Measurements from ENCODE around the gene MUC6.
"Not testable (repeated sequence)": the region's sequence is repeated elsewhere in the genome, so short reads cannot be mapped to it uniquely, and the experiment has no call there.

Gene MUC6

DNA sequence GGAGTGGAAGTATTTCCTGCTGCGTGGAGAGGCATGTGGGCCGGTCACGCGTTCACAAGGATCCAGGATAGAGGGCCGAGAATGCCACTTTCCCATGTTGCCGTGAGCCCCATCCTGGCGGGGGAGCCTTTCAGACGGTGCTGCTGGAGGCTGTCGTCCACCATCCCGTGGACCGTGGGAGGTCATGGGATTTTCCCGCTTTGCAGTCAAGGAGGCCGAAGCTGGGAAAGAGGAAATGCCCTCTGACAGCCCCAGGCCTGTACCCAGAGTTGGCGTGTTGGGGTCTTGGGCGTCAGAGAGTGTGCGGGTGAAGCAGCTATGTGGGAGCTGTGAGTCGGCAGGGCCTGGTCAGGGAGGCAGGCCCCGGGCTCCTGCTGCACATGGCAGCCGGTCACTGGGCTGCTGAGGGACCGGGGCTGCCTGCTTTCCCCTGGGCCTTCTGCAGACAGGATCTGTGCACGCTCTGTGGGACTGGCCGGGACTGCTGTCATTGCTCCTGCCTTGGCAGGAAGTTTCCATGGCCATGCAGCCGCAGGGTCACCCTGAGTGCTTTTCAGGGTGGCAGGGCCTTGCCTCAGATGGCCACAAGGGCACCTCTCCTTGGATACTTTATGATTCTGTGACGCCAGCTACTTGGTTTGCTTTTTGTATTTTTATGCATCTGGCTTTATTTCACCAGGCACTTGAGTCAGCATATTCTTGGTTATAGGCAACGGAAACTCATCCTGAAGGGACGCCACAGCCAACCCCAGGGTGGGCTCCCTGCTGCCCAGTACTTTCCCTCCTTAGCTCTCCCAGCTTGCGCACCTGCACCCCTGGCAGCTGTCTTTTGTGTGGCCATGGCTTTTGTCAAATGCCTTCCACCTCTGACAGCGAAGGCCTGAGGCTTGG lies 58.4 kb downstream of the MUC6 start:
- Histone ChIP-seq H3K9me3 (ENCODE audit: insufficient read depth, low read depth, low read length) (no peaks in the 10 kb centered on the region), H3K4me3 (ENCODE audit: low read length) (no peak overlapping the region), H3K4me1 (ENCODE audit: insufficient read depth, low read length) (no peaks in the 10 kb centered on the region), H3K36me3 (ENCODE audit: insufficient read depth, low read depth, low read length) (peaks cover 53% of the 10 kb centered on the region), H3K27ac (ENCODE audit: low read length) (no peak overlapping the region), H3K9ac (ENCODE audit: low read depth, low read length) (no peak overlapping the region), H3K27me3 (ENCODE audit: insufficient read depth, low read length) (no peaks in the 10 kb centered on the region)

GRCh38 chr11:976431-977160 lies 59.9 kb downstream of the MUC6 start:
- peaks cover 58% of the 10 kb centered on the region for H3K36me3 ChIP-seq (ENCODE audit: insufficient read depth, low read depth, low read length)
- H3K9ac ChIP-seq (ENCODE audit: low read depth, low read length) = no peak overlapping the region
- H3K4me1 ChIP-seq (ENCODE audit: insufficient read depth, low read length) = no peaks in the 10 kb centered on the region

DNA sequence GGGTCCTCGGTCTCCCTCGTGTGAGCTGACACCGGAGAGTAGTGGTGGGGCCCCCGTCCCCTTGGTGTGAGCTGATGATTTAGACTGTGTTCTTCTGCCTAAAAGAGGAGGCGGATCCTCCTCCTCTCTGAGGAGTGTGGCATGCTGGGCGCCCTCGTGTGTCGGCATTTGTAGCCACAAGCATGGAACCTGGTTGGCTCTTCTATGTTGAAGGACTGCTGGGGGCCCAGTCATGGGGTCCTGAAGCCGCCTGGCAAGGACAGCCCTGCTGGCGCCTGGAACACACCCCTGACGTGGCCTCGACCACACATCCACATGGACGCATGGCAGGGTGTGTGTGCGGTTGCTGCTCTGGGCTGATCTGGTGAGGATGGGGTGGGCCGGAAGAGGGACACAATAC lies 60.7 kb downstream of the MUC6 start:
- Histone ChIP-seq H3K27me3 (ENCODE audit: insufficient read depth, low read length) (no peaks in the 10 kb centered on the region), H3K9me3 (ENCODE audit: insufficient read depth, low read depth, low read length) (no peaks in the 10 kb centered on the region), H3K4me3 (ENCODE audit: low read length) (no peak overlapping the region), H3K9ac (ENCODE audit: low read depth, low read length) (no peak overlapping the region), H3K36me3 (ENCODE audit: insufficient read depth, low read depth, low read length) (peaks cover 51% of the 10 kb centered on the region), H3K4me1 (ENCODE audit: insufficient read depth, low read length) (no peaks in the 10 kb centered on the region), H3K27ac (ENCODE audit: low read length) (no peak overlapping the region)

More at GRCh38 chr11:976431-977160, 59.9 kb downstream of the MUC6 start:
- Histone ChIP-seq H3K27me3 (ENCODE audit: insufficient read depth, low read length) (no peaks in the 10 kb centered on the region), H3K9me3 (ENCODE audit: insufficient read depth, low read depth, low read length) (no peaks in the 10 kb centered on the region), H3K4me3 (ENCODE audit: low read length) (no peak overlapping the region), H3K27ac (ENCODE audit: low read length) (no peak overlapping the region)

DNA sequence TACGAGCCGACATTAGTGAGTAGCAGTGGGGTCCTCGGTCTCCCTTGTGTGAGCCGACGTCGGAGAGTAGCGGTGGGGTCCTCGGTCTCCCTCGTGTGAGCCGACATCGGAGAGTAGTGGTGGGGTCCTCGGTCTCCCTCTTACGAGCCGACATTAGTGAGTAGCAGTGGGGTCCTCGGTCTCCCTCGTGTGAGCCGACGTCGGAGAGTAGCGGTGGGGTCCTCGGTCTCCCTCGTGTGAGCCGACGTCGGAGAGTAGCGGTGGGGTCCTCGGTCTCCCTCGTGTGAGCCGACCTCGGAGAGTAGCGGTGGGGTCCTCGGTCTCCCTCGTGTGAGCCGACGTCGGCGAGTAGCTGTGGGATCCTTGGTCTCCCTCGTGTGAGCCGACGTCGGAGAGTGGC lies 61.1 kb downstream of the MUC6 start:
- H3K27ac ChIP-seq (ENCODE audit: low read length); H3K4me1 ChIP-seq (ENCODE audit: insufficient read depth, low read length); H3K9ac ChIP-seq (ENCODE audit: low read depth, low read length); H3K9me3 ChIP-seq (ENCODE audit: insufficient read depth, low read depth, low read length); H3K4me3 ChIP-seq (ENCODE audit: low read length); H3K27me3 ChIP-seq (ENCODE audit: insufficient read depth, low read length): not testable (repeated sequence)
- peaks cover 54% of the 10 kb centered on the region for H3K36me3 ChIP-seq (ENCODE audit: insufficient read depth, low read depth, low read length)

GRCh38 chr11:973237-973636 lies 63.3 kb downstream of the MUC6 start:
- no peak overlapping the region for H3K4me3 ChIP-seq (ENCODE audit: low read length)
- H3K9ac ChIP-seq (ENCODE audit: low read depth, low read length) = no peak overlapping the region
- H3K9me3 ChIP-seq (ENCODE audit: insufficient read depth, low read depth, low read length) = no peaks in the 10 kb centered on the region
- H3K27me3 ChIP-seq (ENCODE audit: insufficient read depth, low read length) = no peaks in the 10 kb centered on the region
- H3K27ac ChIP-seq (ENCODE audit: low read length) = no peak overlapping the region
- peaks cover 47% of the 10 kb centered on the region for H3K36me3 ChIP-seq (ENCODE audit: insufficient read depth, low read depth, low read length)
- H3K4me1 ChIP-seq (ENCODE audit: insufficient read depth, low read length) = no peaks in the 10 kb centered on the region

GRCh38 chr11:972523-973211 lies 63.9 kb downstream of the MUC6 start:
- Histone ChIP-seq H3K27ac (ENCODE audit: low read length) (no peak overlapping the region), H3K4me3 (ENCODE audit: low read length) (no peak overlapping the region), H3K4me1 (ENCODE audit: insufficient read depth, low read length) (no peaks in the 10 kb centered on the region), H3K9me3 (ENCODE audit: insufficient read depth, low read depth, low read length) (no peaks in the 10 kb centered on the region), H3K9ac (ENCODE audit: low read depth, low read length) (no peak overlapping the region), H3K36me3 (ENCODE audit: insufficient read depth, low read depth, low read length) (peaks cover 42% of the 10 kb centered on the region), H3K27me3 (ENCODE audit: insufficient read depth, low read length) (no peaks in the 10 kb centered on the region)

DNA sequence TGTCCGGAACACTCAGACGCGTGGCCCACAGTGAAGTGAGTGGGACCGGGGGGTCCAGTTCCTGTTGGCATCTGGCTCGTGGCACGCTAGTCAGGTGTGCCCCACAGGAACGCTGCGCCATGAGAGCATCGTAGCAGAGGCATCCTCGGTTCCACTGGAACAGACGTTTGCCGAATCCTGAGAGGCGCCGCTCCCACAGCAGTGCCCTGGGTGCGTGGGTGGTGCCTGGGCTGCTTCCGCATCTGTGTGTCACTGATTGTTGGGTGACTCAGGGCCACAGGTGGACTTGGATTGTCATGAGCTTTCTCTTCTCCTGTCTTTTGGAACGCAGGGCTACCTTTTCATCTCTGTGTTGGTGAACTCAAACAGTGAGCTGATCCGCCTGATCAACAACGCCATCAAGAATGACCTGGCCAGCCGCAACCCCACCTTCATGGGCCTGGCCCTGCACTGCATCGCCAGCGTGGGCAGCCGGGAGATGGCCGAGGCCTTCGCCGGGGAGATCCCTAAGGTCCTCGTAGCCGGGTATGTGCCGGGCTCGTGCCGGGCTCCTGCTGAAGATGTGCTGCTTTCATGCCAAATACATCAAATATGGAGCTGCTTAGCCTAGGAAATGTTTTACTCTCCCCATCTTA lies 64.7 kb downstream of the MUC6 start:
- H3K27me3 ChIP-seq (ENCODE audit: insufficient read depth, low read length) = no peaks in the 10 kb centered on the region
- H3K4me3 ChIP-seq (ENCODE audit: low read length) = no peak overlapping the region
- H3K4me1 ChIP-seq (ENCODE audit: insufficient read depth, low read length) = no peaks in the 10 kb centered on the region
- no peak overlapping the region for H3K9ac ChIP-seq (ENCODE audit: low read depth, low read length)
- no peak overlapping the region for H3K27ac ChIP-seq (ENCODE audit: low read length)
- no peaks in the 10 kb centered on the region for H3K9me3 ChIP-seq (ENCODE audit: insufficient read depth, low read depth, low read length)
- H3K36me3 ChIP-seq (ENCODE audit: insufficient read depth, low read depth, low read length) = peaks cover 34% of the 10 kb centered on the region

DNA sequence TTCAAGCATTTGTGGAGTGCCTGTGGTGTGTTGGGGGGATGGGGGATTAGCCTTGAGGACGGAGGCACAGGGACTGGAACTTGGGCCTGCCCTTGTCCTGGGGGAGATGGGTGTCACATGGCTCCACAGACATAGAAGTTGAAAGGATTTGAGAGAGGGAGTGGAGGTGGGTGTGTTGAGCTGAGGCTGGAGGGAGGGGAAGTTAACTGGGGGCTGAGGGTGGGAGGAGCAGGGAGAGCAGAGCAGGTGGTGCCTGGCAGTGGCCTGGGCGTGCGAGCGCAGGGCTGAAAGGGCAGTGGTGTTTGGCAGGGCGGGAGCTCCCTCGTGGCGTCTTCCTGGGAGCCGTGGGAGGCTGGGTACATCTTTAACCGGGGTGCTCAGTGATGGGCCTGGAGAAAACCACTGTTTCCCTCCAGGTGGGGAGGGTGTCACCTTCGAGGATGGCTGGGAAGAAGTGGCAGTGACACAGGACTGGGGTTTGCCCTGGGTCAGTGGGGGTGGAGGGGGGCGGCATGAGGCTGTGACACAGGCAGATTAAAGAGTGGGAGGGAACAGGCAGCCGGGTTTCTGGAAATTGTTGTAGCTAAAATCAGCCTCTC lies 65.3 kb downstream of the MUC6 start:
- Histone ChIP-seq H3K9ac (ENCODE audit: low read depth, low read length) (no peak overlapping the region), H3K27ac (ENCODE audit: low read length) (no peak overlapping the region), H3K4me3 (ENCODE audit: low read length) (no peak overlapping the region), H3K9me3 (ENCODE audit: insufficient read depth, low read depth, low read length) (no peaks in the 10 kb centered on the region), H3K27me3 (ENCODE audit: insufficient read depth, low read length) (no peaks in the 10 kb centered on the region), H3K4me1 (ENCODE audit: insufficient read depth, low read length) (no peaks in the 10 kb centered on the region), H3K36me3 (ENCODE audit: insufficient read depth, low read depth, low read length) (peaks cover 29% of the 10 kb centered on the region)

- H3K4me3 ChIP-seq (ENCODE audit: low read length) = no peak overlapping the region
- no peak overlapping the region for H3K9ac ChIP-seq (ENCODE audit: low read depth, low read length)
- H3K4me1 ChIP-seq (ENCODE audit: insufficient read depth, low read length) = no peaks in the 10 kb centered on the region
- H3K27ac ChIP-seq (ENCODE audit: low read length) = no peak overlapping the region
- H3K9me3 ChIP-seq (ENCODE audit: insufficient read depth, low read depth, low read length) = no peaks in the 10 kb centered on the region
- no peaks in the 10 kb centered on the region for H3K27me3 ChIP-seq (ENCODE audit: insufficient read depth, low read length)
- peaks cover 32% of the 10 kb centered on the region for H3K36me3 ChIP-seq (ENCODE audit: insufficient read depth, low read depth, low read length)
Observed at GRCh38 chr11:970319-970871, 66.1 kb downstream of the MUC6 start.

- Histone ChIP-seq H3K4me1 (ENCODE audit: insufficient read depth, low read length) (no peaks in the 10 kb centered on the region), H3K36me3 (ENCODE audit: insufficient read depth, low read depth, low read length) (peaks cover 35% of the 10 kb centered on the region), H3K9me3 (ENCODE audit: insufficient read depth, low read depth, low read length) (peaks cover 1% of the 10 kb centered on the region; the same call in 1 of the 2 replicates), H3K9ac (ENCODE audit: low read depth, low read length) (no peak overlapping the region), H3K4me3 (ENCODE audit: low read length) (no peak overlapping the region), H3K27ac (ENCODE audit: low read length) (no peak overlapping the region), H3K27me3 (ENCODE audit: insufficient read depth, low read length) (no peaks in the 10 kb centered on the region)
Observed at GRCh38 chr11:969651-970205, 66.8 kb downstream of the MUC6 start.

DNA sequence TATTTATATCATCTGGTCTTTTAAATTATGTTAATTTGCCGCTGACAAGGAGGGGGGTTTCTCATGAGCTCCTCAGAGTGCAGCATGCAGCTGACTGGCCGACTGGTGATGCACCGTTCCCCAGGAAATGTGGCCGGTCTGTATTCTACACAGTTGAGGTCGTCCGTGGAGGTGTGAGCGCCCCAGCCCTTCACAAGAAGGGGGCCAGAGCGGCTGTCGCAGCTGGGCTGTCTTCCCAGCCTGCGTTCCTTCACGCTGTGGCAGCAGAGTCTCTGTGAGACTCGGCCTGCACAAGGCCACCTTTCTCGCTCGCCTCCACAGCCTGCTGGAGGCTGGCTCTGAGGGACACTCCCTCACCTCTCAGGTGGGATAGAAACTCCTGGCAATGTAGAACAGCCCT lies 67.7 kb downstream of the MUC6 start:
- H3K36me3 ChIP-seq (ENCODE audit: insufficient read depth, low read depth, low read length) = peaks cover 43% of the 10 kb centered on the region
- no peaks in the 10 kb centered on the region for H3K27me3 ChIP-seq (ENCODE audit: insufficient read depth, low read length)
- H3K4me1 ChIP-seq (ENCODE audit: insufficient read depth, low read length) = no peaks in the 10 kb centered on the region
- no peak overlapping the region for H3K4me3 ChIP-seq (ENCODE audit: low read length)
- H3K9ac ChIP-seq (ENCODE audit: low read depth, low read length) = no peak overlapping the region
- peaks cover 10% of the 10 kb centered on the region for H3K9me3 ChIP-seq (ENCODE audit: insufficient read depth, low read depth, low read length)
- no peak overlapping the region for H3K27ac ChIP-seq (ENCODE audit: low read length)

Measured in iPS-20b (cell line).